GM21723 (cell line): ENCODE measurements around the gene PIM2.
"Not testable (repeated sequence)": the region's sequence is repeated elsewhere in the genome, so short reads cannot be mapped to it uniquely, and the experiment has no call there.

ENCODE experiments used
- ATAC-seq: cut with Tn5 transposase; IDR thresholded peaks from one replicate; pipeline ENCODE4 v1.9.1; 2021; ENCODE audit warnings: mild to moderate bottlenecking, moderate library complexity; ENCODE audit not compliant: unreplicated experiment

PIM2 gene

DNA sequence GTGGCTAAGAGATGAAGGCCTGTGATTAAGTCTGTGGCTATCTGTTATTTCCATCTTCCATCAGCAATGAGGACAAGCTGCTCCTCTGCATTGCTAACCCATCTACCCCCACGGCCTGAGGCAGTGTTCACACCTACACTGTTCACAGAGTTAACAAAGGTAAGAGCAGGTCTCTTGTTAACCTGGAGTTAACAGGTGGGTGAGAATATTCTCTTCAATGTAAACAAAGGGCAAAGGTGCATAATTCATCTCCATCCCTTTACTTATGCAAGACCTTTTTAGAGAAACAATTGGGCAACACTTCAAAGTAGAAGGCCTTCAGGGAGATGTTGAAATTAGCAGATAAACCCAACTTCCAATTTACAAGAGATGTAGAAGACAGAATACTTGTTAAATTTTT is 10.2 kb downstream of the PIM2 start:
- ATAC-seq, result no peak

DNA sequence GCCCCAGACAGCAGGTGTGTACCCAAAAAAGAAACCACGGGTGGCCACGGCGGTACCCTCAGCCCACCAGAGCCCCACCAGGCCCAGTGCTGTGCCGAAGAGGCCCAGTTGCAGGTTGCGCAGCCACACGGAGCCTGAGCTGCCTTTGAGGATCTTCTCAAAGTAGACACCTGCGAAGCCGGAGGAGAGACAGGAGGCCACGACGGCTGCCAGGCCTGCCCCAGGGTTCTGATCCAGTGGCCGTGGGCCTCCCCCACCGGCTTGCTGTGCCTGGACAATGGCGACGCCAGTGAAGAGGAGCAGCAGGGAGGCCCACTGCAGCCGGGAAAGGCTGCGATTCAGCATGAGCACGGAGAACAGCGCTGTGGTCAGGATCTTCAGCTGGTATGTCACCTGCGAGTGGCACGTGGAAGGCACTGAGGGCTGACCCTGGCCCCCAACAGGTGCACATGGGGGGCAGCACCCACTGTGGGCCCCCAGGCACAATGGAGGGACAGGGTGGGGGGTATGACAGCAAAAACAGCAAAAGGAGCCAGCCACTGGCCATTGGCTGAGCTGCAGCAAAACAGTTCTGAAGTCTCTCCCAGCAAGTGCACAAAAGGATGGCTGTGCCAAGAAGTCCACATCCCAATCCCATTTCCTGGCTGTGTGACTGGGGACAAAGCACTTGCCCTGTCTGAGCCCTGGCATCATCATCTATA is 13.6 kb downstream of the PIM2 start:
- ATAC-seq, result no peak

DNA sequence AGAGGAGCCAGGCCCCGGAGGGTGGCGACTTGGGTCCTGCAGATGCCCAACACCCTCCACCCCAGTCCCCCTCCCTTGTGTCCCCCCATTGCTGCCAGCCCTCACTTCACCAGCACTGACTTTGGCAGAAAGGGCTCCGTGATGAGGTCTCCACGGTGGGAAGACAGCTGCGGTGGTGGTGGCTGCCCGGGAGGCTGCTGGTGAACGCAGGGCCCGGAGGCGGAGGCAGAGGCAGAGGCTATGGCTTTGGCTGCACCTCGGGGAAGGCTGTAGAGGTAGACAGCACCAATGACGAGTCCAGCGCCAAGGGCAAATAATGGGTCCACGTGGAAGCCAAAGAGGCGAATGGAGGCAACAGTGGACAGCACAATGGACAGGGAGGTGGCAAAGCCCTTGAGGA is 14.2 kb downstream of the PIM2 start:
- no peak for ATAC-seq

GRCh38 chrX:48904180-48904579 is 14.6 kb downstream of the PIM2 start:
- no peak for ATAC-seq

GRCh38 chrX:48903290-48903689 is 15.5 kb downstream of the PIM2 start:
- ATAC-seq, result no peak

DNA sequence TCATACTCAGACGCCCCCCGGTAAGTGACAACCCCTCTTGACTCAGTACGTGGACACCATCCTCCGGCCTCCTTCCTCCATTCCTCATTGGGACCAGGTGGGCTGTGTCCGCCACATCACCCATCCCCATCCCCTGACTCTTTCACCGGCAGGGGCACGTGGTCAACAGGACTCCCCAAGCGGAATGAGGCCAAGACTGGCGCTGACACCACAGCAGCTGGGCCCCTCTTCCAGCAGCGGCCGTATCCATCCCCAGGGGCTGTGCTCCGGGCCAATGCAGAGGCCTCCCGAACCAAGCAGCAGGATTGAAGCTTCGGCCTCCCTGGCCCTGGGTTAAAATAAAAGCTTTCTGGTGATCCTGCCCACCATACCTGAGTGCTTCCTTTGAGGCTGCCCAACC is 16.0 kb downstream of the PIM2 start:
- ATAC-seq, result no peak

- no peak for ATAC-seq
Measured at GRCh38 chrX:48902135-48902534, 16.7 kb downstream of the PIM2 start.

DNA sequence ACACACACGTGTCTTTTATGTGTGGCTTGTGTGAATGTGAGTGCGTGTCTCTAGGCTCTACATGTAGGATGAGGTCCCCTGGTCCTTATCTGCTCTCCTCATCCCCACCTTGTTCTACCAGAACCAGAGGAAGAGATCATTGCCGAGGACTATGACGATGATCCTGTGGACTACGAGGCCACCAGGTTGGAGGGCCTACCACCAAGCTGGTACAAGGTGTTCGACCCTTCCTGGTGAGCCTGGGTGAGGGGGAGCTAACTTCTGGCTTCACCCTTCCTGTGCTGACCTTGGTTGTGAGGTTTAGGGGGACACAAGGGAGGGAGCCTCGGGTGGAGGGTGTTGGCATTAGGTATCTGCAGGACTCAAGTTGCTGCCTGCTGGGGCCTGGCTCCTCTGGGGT is 17.8 kb downstream of the PIM2 start:
- ATAC-seq, result no peak

DNA sequence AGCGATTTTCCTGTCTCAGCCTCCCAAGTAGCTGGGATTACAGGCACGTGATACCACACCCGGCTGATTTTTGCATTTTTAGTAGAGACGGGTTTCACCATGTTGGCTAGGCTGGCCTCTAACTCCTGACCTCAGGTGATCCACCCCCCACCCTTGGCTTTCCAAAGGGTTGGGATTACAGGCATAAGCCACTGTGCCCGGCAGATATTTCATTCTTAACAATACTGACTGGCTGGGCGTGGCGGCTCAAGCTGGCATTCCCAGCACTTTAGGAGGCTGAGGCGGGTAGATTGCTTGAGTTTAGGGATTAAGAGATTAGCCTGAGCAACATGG is 19.8 kb downstream of the PIM2 start:
- ATAC-seq, result no peak

- peak; percentile 83 for ATAC-seq
Measured at GRCh38 chrX:48897625-48898306, 21.1 kb downstream of the PIM2 start, which contains the start of the genes PQBP1 and TIMM17B. Gene PQBP1 (plus strand): TSS chrX:48897930. CDS start chrX:48898510, 580 bp downstream. Gene TIMM17B (minus strand): TSS chrX:48897768. CDS start chrX:48897749, 19 bp downstream.

- ATAC-seq, result peak; percentile 21
Measured at GRCh38 chrX:48897157-48897624, 21.6 kb downstream of the PIM2 start.

- ATAC-seq, result no peak
Measured at GRCh38 chrX:48896611-48897011, 22.2 kb downstream of the PIM2 start.

DNA sequence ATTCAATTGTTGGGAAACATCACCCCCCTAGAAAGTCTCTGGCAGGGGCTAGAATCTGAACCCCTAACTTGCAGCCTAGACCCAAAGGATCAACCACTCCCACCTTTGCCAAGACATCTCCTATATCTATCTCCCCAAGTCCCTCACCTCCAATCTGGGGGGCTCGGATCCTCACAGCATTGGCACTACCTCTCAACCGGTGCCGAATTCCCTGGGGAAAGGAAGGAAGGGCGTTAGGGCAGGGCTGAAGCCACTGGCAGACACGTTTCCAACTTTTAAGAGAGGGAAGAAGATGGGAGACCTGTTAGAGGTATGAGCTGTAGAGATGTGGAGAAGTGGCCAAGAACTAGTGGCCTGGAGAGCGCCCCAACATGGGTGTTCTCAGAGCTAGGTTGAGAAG is 23.9 kb downstream of the PIM2 start:
- no peak for ATAC-seq

GRCh38 chrX:48893556-48894348 is 25.1 kb downstream of the PIM2 start:
- ATAC-seq, result no peak

- no peak for ATAC-seq
Measured at GRCh38 chrX:48892896-48893295, 25.9 kb downstream of the PIM2 start.

GRCh38 chrX:48891402-48892288 is 27.2 kb downstream of the PIM2 start:
- peak; percentile 79 for ATAC-seq

DNA sequence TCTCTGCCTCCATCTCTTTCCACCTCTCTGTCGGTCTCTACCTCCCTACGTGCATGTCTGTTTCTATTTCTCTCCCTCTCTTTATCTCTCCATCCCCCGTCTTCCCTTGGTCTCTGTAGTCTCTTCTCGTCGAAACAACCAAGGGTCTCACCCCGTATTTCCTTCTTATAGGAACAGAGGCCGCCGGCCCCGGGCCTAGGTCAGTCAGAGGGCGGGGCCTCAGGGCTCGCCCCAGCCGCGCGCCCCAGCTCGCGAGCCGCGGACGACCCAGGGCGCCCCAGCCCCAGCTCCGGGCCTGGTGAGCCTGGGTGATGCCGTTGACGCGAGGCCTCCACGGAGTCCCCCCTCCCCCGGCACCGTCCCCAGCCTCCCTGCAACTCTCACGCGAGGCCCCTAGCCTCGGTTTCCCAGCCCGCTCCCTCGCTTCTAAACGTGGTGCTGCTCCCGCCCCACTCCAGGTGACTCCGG is 27.9 kb downstream of the PIM2 start:
- ATAC-seq, result peak; percentile 43

- no peak for ATAC-seq
Measured at GRCh38 chrX:48890296-48890925, 28.4 kb downstream of the PIM2 start.

DNA sequence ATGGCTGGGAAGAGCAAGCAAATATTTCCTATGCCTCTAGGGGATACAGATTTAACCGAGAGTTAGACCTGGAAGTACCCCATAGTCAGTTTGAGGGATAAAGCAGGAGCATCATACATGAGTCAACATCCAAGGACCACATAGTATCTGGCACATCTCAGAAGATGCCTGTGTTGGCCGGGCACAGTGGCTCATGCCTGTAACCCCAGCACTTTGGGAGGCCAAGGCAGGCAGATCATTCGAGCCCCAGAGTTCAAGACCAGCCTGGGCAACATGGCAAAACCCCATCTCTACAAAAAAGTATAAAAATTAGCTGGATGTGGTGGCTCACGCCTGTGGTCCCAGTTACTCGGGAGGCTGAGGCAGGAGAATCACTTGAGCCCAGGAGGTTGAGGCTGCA is 32.2 kb downstream of the PIM2 start:
- ATAC-seq, result not testable (repeated sequence)

- ATAC-seq, result no peak
Measured at GRCh38 chrX:48883729-48884128, 35.1 kb downstream of the PIM2 start.
